ENCODE results near the gene HELZ2.

The HELZ2 gene

GRCh38 chr20:63525971-63526370, 48.1 kb downstream of the HELZ2 start:
- in situ Hi-C loops (cut with MboI; ENCODE audit: low pct_unique_long_range_greater_than_20kb, low sequenced_read_pairs, unreplicated experiment) = no loop called here
- TF ChIP-seq CTCF (IDR thresholded peaks at IDR 0.05; ENCODE audit: extremely low read depth, insufficient read depth, missing control alignments) = no peak
- DNase-seq (ENCODE audit: low spot score) = no peak

GRCh38 chr20:63525185-63525584, 48.9 kb downstream of the HELZ2 start:
- in situ Hi-C loops (cut with MboI; ENCODE audit: low pct_unique_long_range_greater_than_20kb, low sequenced_read_pairs, unreplicated experiment) = no loop called here
- DNase-seq (ENCODE audit: low spot score) = no peak
- TF ChIP-seq CTCF (IDR thresholded peaks at IDR 0.05; ENCODE audit: extremely low read depth, insufficient read depth, missing control alignments) = no peak

All from GM13977 (cell line).